ENCODE measurements around the gene CCP110. TPM values are rescaled to one million over a fixed set of nuclear protein-coding genes. Genes with fewer than 3 reads are reported as not detected.

CCP110 gene
- total RNA-seq, 2 experiments from 2014 or later = 24.1 to 25.5 TPM

GRCh38 chr16:19555186-19555937 is 31.6 kb downstream of the CCP110 start, which contains the start of gene VPS35L:
Gene VPS35L (plus strand): TSS chr16:19555703. CDS start chr16:19555730, 27 bp downstream.
- intact Hi-C loops (cut with DNase I, micrococcal nuclease) = loop anchor here (1.0 to 5.0 kb wide), 8 partner anchors 32 to 1186 kb away; partner anchors contain the start of genes IQCK (in 2 of the 2), KNOP1 (in 2 of the 2), ARL6IP1 (in 1 of the 2) and CCP110 (in 1 of the 2)
- Mint-ChIP-seq H3K27ac (peak within 1 kb of the TSS; percentile 87), H3K4me1 (peaks cover 20% of the 10 kb centered on the region), H3K36me3 (ENCODE audit: low read depth) (peaks cover 4% of the 10 kb centered on the region), H3K27me3 (no peaks in the 10 kb centered on the region), H3K9me3 (ENCODE audit: low read depth) (no peaks in the 10 kb centered on the region), H3K4me3 (peak within 1 kb of the TSS; percentile 86)
- ATAC-seq (peak; percentile 97), DNase-seq (peak; percentile 96)
- POLR2A ChIA-PET = interaction anchor here (0.6 to 3.0 kb wide), 6 partner anchors 8 to 630 kb away, joined by 3 to 27 read pairs (median 3); partner anchors contain the start of genes CCP110 and COQ7
- CTCF ChIA-PET = interaction anchor here (0.6 to 3.1 kb wide), 22 partner anchors 8 to 488 kb away, joined by 3 to 18 read pairs (median 3); partner anchors contain the start of genes CCP110, COQ7, IQCK and KNOP1

GRCh38 chr16:19555938-19556771 is 32.4 kb downstream of the CCP110 start:
- H3K36me3 Mint-ChIP-seq (ENCODE audit: low read depth) = peaks cover 4% of the 10 kb centered on the region
- intact Hi-C loops (cut with DNase I, micrococcal nuclease) = loop anchor here (1.0 to 5.0 kb wide), 8 partner anchors 33 to 1185 kb away; partner anchors contain the start of genes IQCK (in 2 of the 2), KNOP1 (in 2 of the 2), ARL6IP1 (in 1 of the 2) and CCP110 (in 1 of the 2)
- peak overlapping the region; percentile 87 for H3K27ac Mint-ChIP-seq
- peak; percentile 55 for DNase-seq
- POLR2A ChIA-PET = interaction anchor here (0.6 to 3.0 kb wide), 4 partner anchors 7 to 631 kb away, joined by 3 to 27 read pairs (median 4); partner anchors contain the start of genes CCP110 and COQ7
- ATAC-seq = peak; percentile 4
- peak overlapping the region; percentile 86 for H3K4me3 Mint-ChIP-seq
- CTCF ChIA-PET = interaction anchor here (0.5 to 3.1 kb wide), 20 partner anchors 9 to 489 kb away, joined by 3 to 18 read pairs (median 3); partner anchors contain the start of genes CCP110, COQ7, IQCK and KNOP1
- H3K27me3 Mint-ChIP-seq = no peaks in the 10 kb centered on the region
- no peaks in the 10 kb centered on the region for H3K9me3 Mint-ChIP-seq (ENCODE audit: low read depth)
- H3K4me1 Mint-ChIP-seq = peaks cover 20% of the 10 kb centered on the region

GRCh38 chr16:19559242-19559910 is 35.6 kb downstream of the CCP110 start:
- POLR2A ChIA-PET = interaction anchor here (0.6 kb wide), 1 partner anchor 1023 kb away, joined by 10 read pairs; no protein-coding TSS in a partner anchor
- H3K9me3 Mint-ChIP-seq (ENCODE audit: low read depth) = no peaks in the 10 kb centered on the region
- intact Hi-C loops (cut with DNase I, micrococcal nuclease) = loop anchor here (1.0 to 5.0 kb wide), 2 partner anchors 158 to 327 kb away; partner anchors contain the start of genes IQCK (in 1 of the 2) and KNOP1 (in 1 of the 2)
- H3K4me3 Mint-ChIP-seq = no peak overlapping the region
- H3K4me1 Mint-ChIP-seq = peaks cover 14% of the 10 kb centered on the region
- DNase-seq (peak; percentile 26), ATAC-seq (no peak)
- CTCF ChIA-PET = interaction anchor here (0.8 to 1.6 kb wide), 4 partner anchors 9 to 327 kb away, joined by 3 to 4 read pairs (median 3); no protein-coding TSS in a partner anchor
- H3K27ac Mint-ChIP-seq = no peak overlapping the region
- H3K27me3 Mint-ChIP-seq = no peaks in the 10 kb centered on the region
- peaks cover 6% of the 10 kb centered on the region for H3K36me3 Mint-ChIP-seq (ENCODE audit: low read depth)

GRCh38 chr16:19560078-19560477 is 36.3 kb downstream of the CCP110 start:
- Mint-ChIP-seq H3K4me3 (no peak overlapping the region), H3K9me3 (ENCODE audit: low read depth) (no peaks in the 10 kb centered on the region), H3K27me3 (no peaks in the 10 kb centered on the region), H3K27ac (no peak overlapping the region), H3K36me3 (ENCODE audit: low read depth) (peaks cover 10% of the 10 kb centered on the region), H3K4me1 (peaks cover 9% of the 10 kb centered on the region)
- intact Hi-C loops (cut with DNase I, micrococcal nuclease) = no loop called here
- ChIA-PET POLR2A (no interaction called here), CTCF (interaction anchor here (0.8 to 1.6 kb wide), 4 partner anchors 8 to 327 kb away, joined by 3 to 4 read pairs (median 3); no protein-coding TSS in a partner anchor)
- DNase-seq (no peak), ATAC-seq (no peak)

- Mint-ChIP-seq H3K4me3 (no peak overlapping the region), H3K27ac (no peak overlapping the region), H3K36me3 (ENCODE audit: low read depth) (peaks cover 17% of the 10 kb centered on the region), H3K27me3 (no peaks in the 10 kb centered on the region), H3K4me1 (no peaks in the 10 kb centered on the region), H3K9me3 (ENCODE audit: low read depth) (no peaks in the 10 kb centered on the region)
- ATAC-seq (no peak), DNase-seq (no peak)
- intact Hi-C loops (cut with DNase I, micrococcal nuclease) = no loop called here
- ChIA-PET POLR2A (interaction anchor here (1.1 kb wide), 1 partner anchor 8 kb away, joined by 3 read pairs; the partner anchor contains the start of gene VPS35L), CTCF (interaction anchor here (0.5 to 3.3 kb wide), 7 partner anchors 8 to 1375 kb away, joined by 3 to 16 read pairs (median 6); partner anchors contain the start of gene VPS35L)
Measured at GRCh38 chr16:19563377-19563776, 39.6 kb downstream of the CCP110 start.

- intact Hi-C loops (cut with DNase I, micrococcal nuclease) = no loop called here
- peaks cover 26% of the 10 kb centered on the region for H3K36me3 Mint-ChIP-seq (ENCODE audit: low read depth)
- no peak for ATAC-seq
- no peak overlapping the region for H3K27ac Mint-ChIP-seq
- DNase-seq = no peak
- H3K4me3 Mint-ChIP-seq = no peak overlapping the region
- ChIA-PET CTCF (interaction anchor here (1.3 kb wide), 1 partner anchor 10 kb away, joined by 3 read pairs; the partner anchor contains the start of gene VPS35L), POLR2A (no interaction called here)
- no peaks in the 10 kb centered on the region for H3K27me3 Mint-ChIP-seq
- no peaks in the 10 kb centered on the region for H3K4me1 Mint-ChIP-seq
- no peaks in the 10 kb centered on the region for H3K9me3 Mint-ChIP-seq (ENCODE audit: low read depth)
Measured at GRCh38 chr16:19566362-19566761, 42.6 kb downstream of the CCP110 start.

GRCh38 chr16:19567560-19567959 is 43.8 kb downstream of the CCP110 start:
- Mint-ChIP-seq H3K36me3 (ENCODE audit: low read depth) (peaks cover 26% of the 10 kb centered on the region), H3K4me1 (no peaks in the 10 kb centered on the region), H3K9me3 (ENCODE audit: low read depth) (no peaks in the 10 kb centered on the region), H3K4me3 (no peak overlapping the region), H3K27me3 (no peaks in the 10 kb centered on the region), H3K27ac (no peak overlapping the region)
- ChIA-PET CTCF (interaction anchor here (1.1 to 1.3 kb wide), 2 partner anchors 8 to 12 kb away, joined by 3 to 4 read pairs; partner anchors contain the start of gene VPS35L), POLR2A (no interaction called here)
- ATAC-seq (no peak), DNase-seq (no peak)
- intact Hi-C loops (cut with DNase I, micrococcal nuclease) = no loop called here

GRCh38 chr16:19573997-19574396 is 50.3 kb downstream of the CCP110 start:
- Mint-ChIP-seq H3K4me1 (no peaks in the 10 kb centered on the region), H3K4me3 (no peak overlapping the region), H3K9me3 (ENCODE audit: low read depth) (no peaks in the 10 kb centered on the region), H3K27ac (no peak overlapping the region), H3K36me3 (ENCODE audit: low read depth) (peaks cover 46% of the 10 kb centered on the region), H3K27me3 (no peaks in the 10 kb centered on the region)
- no peak for ATAC-seq
- CTCF ChIA-PET = no interaction called here
- DNase-seq = no peak
- POLR2A ChIA-PET = no interaction called here
- intact Hi-C loops (cut with DNase I, micrococcal nuclease) = no loop called here

- Mint-ChIP-seq H3K36me3 (ENCODE audit: low read depth) (peaks cover 46% of the 10 kb centered on the region), H3K4me1 (no peaks in the 10 kb centered on the region), H3K27me3 (no peaks in the 10 kb centered on the region), H3K27ac (no peak overlapping the region), H3K4me3 (no peak overlapping the region), H3K9me3 (ENCODE audit: low read depth) (no peaks in the 10 kb centered on the region)
- ATAC-seq = no peak
- CTCF ChIA-PET = no interaction called here
- POLR2A ChIA-PET = no interaction called here
- intact Hi-C loops (cut with DNase I, micrococcal nuclease) = loop anchor here in 1 of 2 experiments (1.0 kb wide), 1 partner anchor 12 kb away; no protein-coding TSS in a partner anchor
- no peak for DNase-seq
Measured at GRCh38 chr16:19574615-19575014, 50.9 kb downstream of the CCP110 start.

- H3K4me1 Mint-ChIP-seq = no peaks in the 10 kb centered on the region
- no peak for DNase-seq
- H3K36me3 Mint-ChIP-seq (ENCODE audit: low read depth) = peaks cover 70% of the 10 kb centered on the region
- ChIA-PET POLR2A (no interaction called here), CTCF (interaction anchor here (1.5 kb wide), 1 partner anchor 16 kb away, joined by 4 read pairs; no protein-coding TSS in a partner anchor)
- no peaks in the 10 kb centered on the region for H3K27me3 Mint-ChIP-seq
- H3K27ac Mint-ChIP-seq = no peak overlapping the region
- intact Hi-C loops (cut with DNase I, micrococcal nuclease) = no loop called here
- H3K4me3 Mint-ChIP-seq = no peak overlapping the region
- ATAC-seq = no peak
- H3K9me3 Mint-ChIP-seq (ENCODE audit: low read depth) = peaks cover 2% of the 10 kb centered on the region
Measured at GRCh38 chr16:19578378-19578971, 54.7 kb downstream of the CCP110 start.

Measured in activated CD4-positive, alpha-beta T cell treated with anti-CD3 and anti-CD28 coated beads for 36 hours (primary cell).